COR-L47 (cell line): Measurements from ENCODE around the gene SRPK2.
"Not testable (repeated sequence)": the region's sequence is repeated elsewhere in the genome, so short reads cannot be mapped to it uniquely, and the experiment has no call there.

Experiments used
- DNase-seq: peaks from one replicate; lab custom pipeline; 2025; lab: John Stamatoyannopoulos, UW

Gene SRPK2

DNA sequence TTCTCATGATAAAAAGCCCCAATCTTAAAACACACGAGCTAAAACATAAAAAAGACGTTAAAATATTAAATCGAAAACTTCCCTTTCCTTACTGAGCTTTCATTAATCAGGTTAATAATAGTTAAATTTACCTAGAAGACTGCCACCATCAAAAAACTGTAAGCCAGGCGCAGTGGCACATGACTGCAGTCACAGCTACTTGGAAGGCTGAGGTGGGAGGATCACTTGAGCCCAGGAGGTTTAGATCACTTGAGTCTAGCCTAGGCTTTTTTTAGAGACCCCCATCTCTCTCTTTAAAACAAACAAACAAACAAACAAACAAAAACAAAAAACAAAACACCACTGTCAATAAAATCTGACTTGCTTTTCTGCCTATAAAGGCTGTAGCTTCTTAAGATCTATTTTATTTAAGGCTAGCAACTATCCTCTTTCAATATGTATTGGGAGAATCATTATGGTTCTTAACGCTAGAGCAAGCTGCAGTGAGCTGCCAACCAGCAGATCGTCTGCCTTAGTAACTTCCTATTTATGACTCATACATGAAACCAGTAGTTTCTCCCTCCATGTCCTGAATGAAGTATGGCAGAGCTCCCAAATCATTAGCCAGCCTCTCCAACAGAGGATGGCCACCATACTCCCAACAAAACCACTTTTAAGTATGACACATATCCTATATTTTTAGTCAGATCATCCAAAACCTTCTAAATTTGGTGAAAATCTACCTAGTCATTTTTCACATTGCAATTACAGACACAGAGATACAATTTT lies 163.7 kb downstream of the SRPK2 start:
- DNase-seq: no peak

DNA sequence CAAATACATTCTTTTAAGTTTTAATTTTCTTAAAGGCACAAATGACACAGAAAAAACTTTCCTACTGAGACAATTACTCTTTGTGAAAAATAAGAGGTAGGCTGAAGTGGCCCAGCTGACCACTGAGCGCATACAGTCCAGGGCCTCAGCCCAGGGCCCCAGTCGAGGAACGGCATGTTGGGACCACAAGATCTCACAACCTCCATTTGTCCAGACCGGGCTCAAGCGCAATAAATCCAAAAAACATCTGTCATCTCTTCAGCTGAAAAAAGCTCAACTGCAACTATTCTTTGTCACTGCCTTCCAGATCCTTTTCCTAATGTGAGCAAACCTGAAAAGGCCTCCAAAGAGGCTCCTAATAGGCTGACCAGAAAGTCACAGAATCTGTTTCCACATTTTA lies 165.8 kb downstream of the SRPK2 start:
- DNase-seq: no peak

DNA sequence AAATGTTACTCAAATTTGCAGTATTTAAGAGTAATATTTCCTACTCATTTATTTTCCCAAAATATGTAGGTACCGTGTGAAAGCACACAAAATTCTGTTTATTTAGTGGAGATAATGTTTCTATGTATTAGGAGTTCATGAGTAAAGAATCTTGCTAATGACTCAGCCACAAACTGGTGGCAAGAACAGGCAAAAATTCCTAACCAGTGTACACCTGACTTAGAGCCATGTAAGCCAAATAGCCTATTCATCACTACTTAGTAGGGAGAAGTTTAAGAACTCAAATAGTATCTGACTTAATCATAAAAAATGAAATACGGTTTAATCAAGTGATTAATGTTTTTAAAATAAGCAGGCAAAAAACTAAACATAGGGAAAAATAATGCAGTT lies 169.0 kb downstream of the SRPK2 start:
- no peak for DNase-seq

- DNase-seq: no peak
Measured at GRCh38 chr7:105218939-105219770, 169.6 kb downstream of the SRPK2 start.

DNA sequence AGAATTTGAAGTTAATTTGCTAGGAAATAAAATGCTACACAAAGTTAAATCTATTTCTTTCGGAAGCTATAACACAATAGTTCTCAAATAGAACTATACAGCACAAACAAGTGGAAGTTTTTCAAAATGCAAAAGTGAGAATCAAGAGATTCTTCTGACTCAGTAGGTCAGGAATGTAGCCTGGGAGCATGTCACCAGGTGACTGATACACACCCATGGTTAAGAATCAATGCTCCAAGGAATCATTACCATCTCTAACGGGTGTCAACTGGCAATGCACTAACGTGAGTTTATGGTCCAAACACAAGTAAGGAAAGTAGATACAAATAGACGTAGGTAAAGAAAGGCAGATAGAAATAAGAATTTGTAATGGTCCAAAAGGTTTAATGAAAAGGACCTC lies 170.5 kb downstream of the SRPK2 start:
- no peak for DNase-seq

DNA sequence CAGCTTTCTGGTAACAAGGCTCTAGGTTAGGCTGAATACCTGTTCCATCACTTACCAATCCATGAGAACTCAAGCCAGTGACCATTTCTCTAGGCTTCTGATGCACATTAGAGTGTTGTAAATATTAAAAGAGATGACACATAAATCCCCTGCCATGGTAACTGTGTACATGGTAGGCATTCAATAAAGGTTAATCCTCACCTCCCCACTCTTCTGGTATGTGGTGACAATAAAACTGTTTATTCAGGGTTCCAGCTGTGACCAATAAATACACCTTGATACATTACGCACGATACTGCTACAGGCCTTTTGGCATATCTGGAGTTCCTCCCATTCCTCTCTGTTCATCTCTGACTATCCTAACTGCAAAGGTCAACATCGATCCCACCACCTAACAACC lies 171.9 kb downstream of the SRPK2 start:
- no peak for DNase-seq

GRCh38 chr7:105215821-105216220 lies 172.9 kb downstream of the SRPK2 start:
- no peak for DNase-seq

- no peak for DNase-seq
Measured at GRCh38 chr7:105215182-105215581, 173.5 kb downstream of the SRPK2 start.

- no peak for DNase-seq
Measured at GRCh38 chr7:105213611-105214010, 175.1 kb downstream of the SRPK2 start.

DNA sequence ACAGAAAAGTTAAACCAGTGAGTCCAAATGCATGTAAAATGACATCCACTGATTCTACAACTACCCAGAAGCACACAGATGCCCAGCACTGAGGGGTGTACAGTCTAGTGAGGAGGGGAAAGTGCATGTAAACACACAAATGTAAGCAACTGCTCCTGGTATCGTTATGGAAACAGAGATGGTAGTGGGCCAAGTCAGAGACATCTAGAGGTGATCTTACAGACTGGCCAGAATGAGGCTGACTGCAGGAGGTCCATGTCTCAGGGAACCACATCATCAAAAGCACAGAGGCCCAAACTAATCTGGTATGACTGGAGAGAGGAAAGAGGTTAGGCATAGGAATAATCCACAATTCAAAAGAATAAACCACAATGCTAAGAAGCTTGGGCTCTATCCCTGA lies 176.5 kb downstream of the SRPK2 start:
- no peak for DNase-seq

- DNase-seq: no peak
Measured at GRCh38 chr7:105210721-105211205, 178.0 kb downstream of the SRPK2 start.

DNA sequence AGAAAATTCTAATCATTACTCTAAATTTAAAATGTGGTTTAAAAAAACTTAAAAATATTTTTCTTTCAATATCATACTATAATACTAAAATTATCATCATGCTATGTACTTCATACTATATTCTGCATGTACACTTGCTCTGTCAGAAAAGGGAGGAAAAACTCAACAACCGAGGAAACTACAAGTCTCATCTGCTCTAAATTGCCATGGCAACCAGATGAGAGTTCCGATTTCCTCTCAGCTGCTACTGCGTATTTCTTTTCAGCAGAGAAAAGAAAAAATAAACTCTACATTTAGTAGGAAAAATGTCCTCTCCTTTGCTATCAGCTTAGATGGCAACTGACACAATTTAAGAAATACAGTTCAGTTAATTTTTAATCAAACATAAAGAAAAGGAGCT lies 178.9 kb downstream of the SRPK2 start:
- DNase-seq: no peak

DNA sequence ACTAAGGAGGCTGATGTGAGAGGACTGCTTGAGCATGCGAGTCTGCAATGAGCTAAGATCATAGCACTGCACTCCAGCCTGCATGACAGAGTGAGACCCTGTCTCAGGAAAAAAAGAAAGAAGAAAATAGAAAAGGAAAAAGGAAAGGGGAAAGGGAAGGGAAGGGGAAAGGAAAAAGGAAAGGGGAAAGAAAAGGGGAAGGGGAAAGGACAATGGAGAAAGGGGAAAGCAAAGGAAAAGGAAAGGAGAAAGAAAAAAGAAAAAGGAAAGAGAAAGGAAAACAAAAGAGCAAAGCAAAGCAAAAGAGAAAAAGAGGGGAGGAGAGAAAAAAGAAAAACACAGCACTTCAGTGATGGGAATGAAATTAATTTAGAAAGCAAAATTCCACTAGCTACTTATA lies 179.3 kb downstream of the SRPK2 start:
- no peak for DNase-seq

DNA sequence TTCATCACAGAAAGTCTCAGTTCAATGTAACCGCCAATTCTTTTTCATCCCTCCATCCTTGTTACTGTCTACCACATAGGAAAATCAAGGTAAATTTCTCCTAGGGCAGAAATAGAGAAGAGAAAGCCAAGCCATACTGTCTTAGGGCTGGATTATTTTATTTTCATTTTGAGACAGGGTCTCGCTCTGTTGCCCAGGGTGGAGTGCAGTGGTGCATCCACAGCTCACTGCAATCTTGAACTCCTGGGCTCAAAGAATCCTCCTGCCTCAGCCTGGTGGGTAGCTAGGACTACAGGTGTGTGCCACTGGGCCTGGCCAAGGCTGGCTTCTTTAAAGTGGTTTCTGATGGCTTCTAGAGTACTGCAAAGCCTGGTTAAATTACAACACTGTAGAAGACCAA lies 181.7 kb downstream of the SRPK2 start:
- DNase-seq: no peak

DNA sequence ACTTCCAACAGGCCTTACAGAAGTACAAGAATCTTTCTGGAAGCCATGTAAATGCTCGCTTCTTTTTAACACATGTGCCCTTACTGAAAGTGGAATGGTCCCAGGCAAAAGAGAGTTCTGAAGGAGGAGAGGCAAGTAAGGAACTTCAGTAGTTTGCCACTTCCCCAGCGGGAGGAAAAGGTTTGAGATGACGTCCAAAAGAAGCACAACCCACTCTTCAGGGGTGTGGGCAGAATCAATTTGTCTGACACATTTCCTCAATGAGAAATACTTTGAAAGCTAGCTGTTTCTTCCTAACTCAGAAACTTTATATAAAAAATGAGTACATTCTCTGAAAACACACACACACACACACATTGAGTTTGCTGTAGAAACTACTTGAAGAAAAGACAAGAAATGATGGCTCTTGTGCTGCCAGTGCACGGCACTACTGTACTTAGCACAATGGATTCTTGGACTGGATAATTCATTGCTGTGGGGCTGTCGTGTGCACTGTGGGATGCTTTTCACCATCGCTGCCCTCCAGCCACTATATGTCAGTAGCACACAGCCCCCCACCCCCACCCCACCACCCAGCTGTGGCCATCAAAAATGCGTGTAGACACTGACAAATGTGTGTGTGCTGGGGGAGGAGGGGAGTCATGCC lies 183.0 kb downstream of the SRPK2 start:
- DNase-seq: no peak

GRCh38 chr7:105204953-105205352 lies 183.8 kb downstream of the SRPK2 start:
- DNase-seq: no peak

GRCh38 chr7:105204520-105204919 lies 184.2 kb downstream of the SRPK2 start:
- DNase-seq: no peak

DNA sequence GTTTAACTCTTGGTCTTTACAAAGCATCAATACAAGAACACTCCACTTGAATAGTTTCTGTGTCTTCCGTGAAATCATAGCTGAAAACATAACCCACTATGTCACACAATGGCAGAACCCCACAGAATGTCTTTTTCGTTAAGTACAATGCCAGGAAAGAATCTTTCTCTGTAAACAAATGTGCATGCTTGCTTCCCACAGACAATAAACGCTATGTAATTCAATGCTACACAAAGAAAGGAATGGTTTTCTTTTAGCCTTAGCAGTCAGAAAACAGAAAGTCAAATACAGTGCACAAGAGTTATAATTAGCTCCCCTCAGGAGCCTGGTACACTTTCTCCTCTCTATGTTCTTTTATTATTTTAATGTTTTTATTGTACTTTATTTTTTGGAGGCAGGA lies 186.1 kb downstream of the SRPK2 start:
- DNase-seq: peak; percentile 51

DNA sequence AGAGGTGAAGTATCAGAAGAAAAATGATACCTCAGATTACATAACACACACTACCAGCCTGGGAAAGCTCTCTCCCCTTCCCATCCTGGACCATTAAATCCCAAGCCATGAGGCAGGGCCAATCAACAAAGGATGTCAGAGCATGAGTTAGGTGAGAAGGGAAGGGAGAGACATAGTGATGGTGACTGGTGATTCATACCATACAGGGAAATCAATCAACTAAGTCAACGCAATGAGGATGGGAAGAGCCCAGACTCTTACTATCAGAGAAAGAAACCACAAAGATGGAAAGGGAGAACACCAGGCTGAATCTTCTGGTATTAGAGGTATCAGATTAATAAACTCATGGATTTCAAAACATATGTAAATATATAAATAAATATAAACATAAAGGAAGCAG lies 189.3 kb downstream of the SRPK2 start:
- no peak for DNase-seq

GRCh38 chr7:105198223-105198622 lies 190.5 kb downstream of the SRPK2 start:
- DNase-seq: no peak

DNA sequence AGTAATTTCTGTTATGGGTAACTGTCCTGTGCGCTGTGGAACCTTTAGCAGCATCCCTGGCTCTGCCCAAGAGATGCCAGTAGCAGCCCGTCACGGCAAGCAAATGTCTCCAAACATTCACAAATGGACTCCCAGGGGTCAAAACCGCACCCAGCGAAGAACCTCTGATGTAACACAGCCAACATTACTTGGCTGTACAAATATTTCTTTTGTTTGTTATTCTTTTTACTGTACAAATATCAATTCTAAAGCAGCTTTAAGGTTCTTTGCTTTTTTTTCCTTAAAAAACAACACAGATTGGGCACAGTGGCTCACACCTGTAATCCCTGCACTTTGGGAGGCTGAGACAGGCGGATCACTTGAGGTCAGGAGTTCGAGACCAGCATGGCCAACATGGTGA lies 192.2 kb downstream of the SRPK2 start:
- no peak for DNase-seq

DNA sequence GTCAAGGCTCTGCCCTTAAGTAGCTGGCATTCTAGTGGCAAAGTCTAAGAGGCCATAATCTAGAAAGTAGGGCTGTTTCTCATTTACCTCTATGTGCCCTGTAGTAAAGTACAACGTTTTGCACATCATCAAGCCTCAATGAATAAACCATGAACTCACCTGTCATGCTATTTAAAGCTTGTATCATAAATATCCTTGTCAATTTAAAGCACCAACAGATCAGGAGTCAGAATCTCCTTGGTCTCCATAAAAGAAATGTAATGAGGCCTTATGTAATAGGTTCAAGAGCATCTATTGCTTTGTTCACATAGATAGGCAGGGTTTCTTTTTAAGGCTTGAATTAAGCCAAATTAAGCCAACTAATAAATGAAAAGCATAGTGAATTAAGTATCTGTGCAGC lies 192.8 kb downstream of the SRPK2 start:
- no peak for DNase-seq

DNA sequence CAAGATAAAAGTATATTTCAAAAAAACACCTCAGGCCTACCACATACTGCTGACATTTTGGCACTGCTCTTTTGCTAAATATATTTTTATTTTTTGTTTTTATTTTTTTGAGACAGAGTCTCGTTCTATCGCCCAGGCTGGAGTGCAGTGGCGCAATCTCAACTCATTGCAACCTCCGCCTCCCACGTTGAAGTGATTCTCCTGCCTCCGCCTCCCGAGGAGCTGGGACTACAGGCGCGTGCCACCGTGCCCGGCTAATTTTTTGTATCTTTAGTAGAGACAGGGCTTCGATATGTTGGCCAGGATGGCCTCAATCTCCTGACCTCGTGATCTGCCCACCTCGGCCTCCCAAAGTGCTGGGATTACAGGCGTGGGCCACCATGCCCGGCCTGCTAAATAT lies 193.8 kb downstream of the SRPK2 start:
- not testable (repeated sequence) for DNase-seq
